ENCODE results near the gene AMPD3.

Gene AMPD3

GRCh38 chr11:10439351-10439750, 15.7 kb upstream of the AMPD3 start:
- DNase-seq = no peak

GRCh38 chr11:10439924-10440323, 15.1 kb upstream of the AMPD3 start:
- no peak for DNase-seq

- DNase-seq = no peak
These were observed 14.7 kb upstream of the AMPD3 start for GRCh38 chr11:10440401-10440800.

- DNase-seq = no peak
These were observed 14.0 kb upstream of the AMPD3 start for GRCh38 chr11:10441091-10441490.

GRCh38 chr11:10441652-10442503, 13.2 kb upstream of the AMPD3 start:
- no peak for DNase-seq

- no peak for DNase-seq
These were observed 11.9 kb upstream of the AMPD3 start for GRCh38 chr11:10443152-10443551.

GRCh38 chr11:10443721-10444235, 11.3 kb upstream of the AMPD3 start:
- no peak for DNase-seq

GRCh38 chr11:10444725-10445315, 10.2 kb upstream of the AMPD3 start:
- no peak for DNase-seq

GRCh38 chr11:10447445-10447844, 7.6 kb upstream of the AMPD3 start:
- no peak for DNase-seq

- peak; percentile 51 for DNase-seq
These were observed 4.3 kb upstream of the AMPD3 start for GRCh38 chr11:10450462-10451425.

GRCh38 chr11:10451426-10452116, 3.5 kb upstream of the AMPD3 start:
- no peak for DNase-seq

- no peak for DNase-seq
These were observed 2.8 kb upstream of the AMPD3 start for GRCh38 chr11:10452211-10452767.

- no peak for DNase-seq
These were observed 1.8 kb upstream of the AMPD3 start for GRCh38 chr11:10453261-10453660.

- DNase-seq = peak; percentile 69
These were observed 798 bp downstream of the AMPD3 start for GRCh38 chr11:10455637-10456487.

- DNase-seq = no peak
These were observed 1.5 kb downstream of the AMPD3 start for GRCh38 chr11:10456519-10456918.

- DNase-seq = no peak
These were observed 2.8 kb downstream of the AMPD3 start for GRCh38 chr11:10457901-10458300.

- peak; percentile 57 for DNase-seq
These were observed 4.2 kb downstream of the AMPD3 start for GRCh38 chr11:10459029-10459970.

GRCh38 chr11:10460611-10461275, 5.7 kb downstream of the AMPD3 start:
- DNase-seq = no peak

- DNase-seq = no peak
These were observed 6.3 kb downstream of the AMPD3 start for GRCh38 chr11:10461276-10461790.

Data from activated gamma-delta T cell treated with Interleukin-2 at 50 U/mL for 16 hours (primary cell).